Body of pancreas (tissue), 4 donors: Measurements from ENCODE around the gene PAQR8. TPM values are rescaled to one million over a fixed set of nuclear protein-coding genes. Genes with fewer than 3 reads are reported as not detected.

ENCODE experiments used
- ATAC-seq: fragments of 150-250 bp; one replicate; pipeline ENCODE4 v1.9.1; 2016
- DNase-seq, 4 donors: peaks; one replicate each; pipeline ENCODE4 v3.0.0-alpha.2; 2019
- H3K27ac ChIP-seq, 4 donors: fragments of 200-600 bp; sonication (generic); 1 replicate in 3 of 4; 2 replicates in 1 of 4; pipeline versions ENCODE4 v1.5.1 to v1.6.1; 2016 to 2019; ENCODE audit warnings: mild to moderate bottlenecking in 1 of 4, mixed read lengths in 1 of 4, moderate library complexity in 1 of 4
- H3K27me3 ChIP-seq, 2 donors: fragments of 200-600 bp; sonication (generic); one replicate each; pipeline ENCODE4 v1.6.0; 2016; ENCODE audit warnings: mild to moderate bottlenecking in 1 of 2
- H3K36me3 ChIP-seq, 2 donors: fragments of 200-600 bp; sonication (generic); replicated peaks in 1 of 2; 2 replicates each; pipeline ENCODE4 v1.5.1; 2016; ENCODE audit warnings: low read depth in 2 of 2; ENCODE audit not compliant: insufficient read depth in 1 of 2
- H3K4me1 ChIP-seq: fragments of 200-600 bp; sonication (generic); one replicate; pipeline ENCODE4 v1.6.0; 2016
- H3K4me3 ChIP-seq, 2 donors: fragments of 200-600 bp; sonication (generic); 1 replicate in 1 of 2; 2 replicates in 1 of 2; pipeline ENCODE4 v1.5.1; 2016 to 2019
- H3K9me3 ChIP-seq, 3 donors: fragments of 200-600 bp; sonication (generic); 1 replicate in 2 of 3; 2 replicates in 1 of 3; pipeline ENCODE4 v1.5.1; 2016
- POLR2A ChIP-seq, 3 donors: fragments of 450-650 bp; IDR thresholded peaks; one replicate each; pipeline ENCODE4 v1.6.1; 2016; ENCODE audit warnings: antibody characterized with exemption in 3 of 3, mild to moderate bottlenecking in 2 of 3
- WGBS, 2 donors: methylation state at CpG; one replicate each; pipeline ENCODE4 v1.1.5; 2017; 5-methylcytosine and 5-hydroxymethylcytosine counted together
- intact Hi-C: fragments of 100-400 bp; cut with DNase I; formaldehyde crosslinking; loops from one replicate; pipeline ENCODE4 v1.15.1; 2023
- total RNA-seq, 2 donors: library from RNA; depleted of rRNA; stranded (reverse); fragments of >200 nt; gene quantifications; one replicate each; pipeline ENCODE4 v1.1.0, GENCODE V29; 2016
- TF ChIP-seq, protein P1 (sequence below), 7 experiments: fragments of 450-650 bp in 4 of 7; fragments of 200-600 bp in 3 of 7; sonication (generic) in 3 of 7; IDR thresholded peaks; one replicate each; pipeline ENCODE4 v1.5.1; 2016 to 2019; ENCODE audit warnings: antibody characterized with exemption in 7 of 7

The PAQR8 gene
- total RNA-seq, 2 donors from 2014 or later, result 4.0 to 4.9 TPM

DNA sequence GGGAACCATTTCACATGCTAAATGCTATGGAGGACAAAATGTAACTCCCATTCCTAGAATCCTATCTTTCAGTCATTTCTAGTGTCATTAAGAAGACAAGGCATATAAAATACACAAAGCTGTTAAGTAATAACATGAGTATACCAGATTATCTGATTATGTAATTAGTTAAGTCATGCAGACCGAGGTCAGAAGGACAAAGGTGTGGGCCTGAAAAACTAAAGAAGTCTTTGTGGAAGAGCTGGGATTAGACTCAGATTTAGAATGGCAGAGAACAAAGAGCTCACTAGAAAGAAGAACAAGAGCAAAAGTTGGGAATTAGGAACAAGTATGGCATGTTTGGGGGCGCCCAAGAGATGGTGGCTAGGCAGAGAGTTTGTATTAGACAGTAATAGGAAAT is 95.1 kb downstream of the PAQR8 start:
- H3K36me3 ChIP-seq, result no peaks in the 10 kb centered on the region
- DNase-seq (no peak), ATAC-seq (no peak)
- no peaks in the 10 kb centered on the region for H3K9me3 ChIP-seq
- no peak for TF ChIP-seq POLR2A (IDR thresholded peaks at IDR 0.05)
- TF ChIP-seq, protein P1, sequence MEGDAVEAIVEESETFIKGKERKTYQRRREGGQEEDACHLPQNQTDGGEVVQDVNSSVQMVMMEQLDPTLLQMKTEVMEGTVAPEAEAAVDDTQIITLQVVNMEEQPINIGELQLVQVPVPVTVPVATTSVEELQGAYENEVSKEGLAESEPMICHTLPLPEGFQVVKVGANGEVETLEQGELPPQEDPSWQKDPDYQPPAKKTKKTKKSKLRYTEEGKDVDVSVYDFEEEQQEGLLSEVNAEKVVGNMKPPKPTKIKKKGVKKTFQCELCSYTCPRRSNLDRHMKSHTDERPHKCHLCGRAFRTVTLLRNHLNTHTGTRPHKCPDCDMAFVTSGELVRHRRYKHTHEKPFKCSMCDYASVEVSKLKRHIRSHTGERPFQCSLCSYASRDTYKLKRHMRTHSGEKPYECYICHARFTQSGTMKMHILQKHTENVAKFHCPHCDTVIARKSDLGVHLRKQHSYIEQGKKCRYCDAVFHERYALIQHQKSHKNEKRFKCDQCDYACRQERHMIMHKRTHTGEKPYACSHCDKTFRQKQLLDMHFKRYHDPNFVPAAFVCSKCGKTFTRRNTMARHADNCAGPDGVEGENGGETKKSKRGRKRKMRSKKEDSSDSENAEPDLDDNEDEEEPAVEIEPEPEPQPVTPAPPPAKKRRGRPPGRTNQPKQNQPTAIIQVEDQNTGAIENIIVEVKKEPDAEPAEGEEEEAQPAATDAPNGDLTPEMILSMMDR (IDR thresholded peaks at IDR 0.05), result no peak
- no peaks in the 10 kb centered on the region for H3K27me3 ChIP-seq
- 79 to 83% methylated on average over 2 of the region's 2 CpGs for WGBS, 2 donors
- H3K4me1 ChIP-seq, result no peaks in the 10 kb centered on the region
- no peak overlapping the region for H3K4me3 ChIP-seq
- no peak overlapping the region for H3K27ac ChIP-seq
- intact Hi-C loops, result no loop called here

Other genes starting within 250 kb of the PAQR8 start
- not detected for gene IL17A, start 175.8 kb upstream of the PAQR8 start, total RNA-seq
- gene IL17F, start 117.7 kb upstream of the PAQR8 start, total RNA-seq, result not detected
- 10 to 100 TPM; 15.6 to 21.4 TPM for gene MCM3, start 77.4 kb upstream of the PAQR8 start, total RNA-seq
- gene EFHC1, start 58.2 kb downstream of the PAQR8 start, total RNA-seq, result 10 to 100 TPM; 11.5 to 17.4 TPM
- gene TRAM2, start 214.9 kb downstream of the PAQR8 start, total RNA-seq, result 1 to 10 TPM; 6.7 to 7.9 TPM